DOHH2 (cell line): Measurements from ENCODE around the gene DRAXIN.

ENCODE experiments used
- H3F3A ChIP-seq: fragments of 200-600 bp; sonication (generic), shearing (Covaris generic); 2 replicates; pipeline ENCODE4 v1.6.0; 2016; ENCODE audit warnings: antibody characterized with exemption, mild to moderate bottlenecking; ENCODE audit not compliant: control insufficient read depth, insufficient read depth
- H3K27ac ChIP-seq: fragments of 200-600 bp; sonication (generic); 2 replicates; pipeline ENCODE4 v1.5.1; 2014; ENCODE audit warnings: low read depth, mild to moderate bottlenecking, low read length, moderate library complexity
- H3K27me3 ChIP-seq: fragments of 200-600 bp; sonication (generic); 2 replicates; pipeline ENCODE4 v1.6.1; 2014; ENCODE audit warnings: mild to moderate bottlenecking, low read length, mixed read lengths; ENCODE audit not compliant: control insufficient read depth
- H3K36me3 ChIP-seq: fragments of 200-600 bp; sonication (generic); 2 replicates; pipeline ENCODE4 v1.6.1; 2014; ENCODE audit warnings: mild to moderate bottlenecking, low read length, moderate library complexity, mixed read lengths; ENCODE audit not compliant: control insufficient read depth
- H3K4me1 ChIP-seq: fragments of 200-600 bp; sonication (generic); 2 replicates; pipeline ENCODE4 v1.6.1; 2014; ENCODE audit warnings: mild to moderate bottlenecking, low read length, mixed read lengths; ENCODE audit not compliant: control insufficient read depth
- H3K4me2 ChIP-seq: fragments of 200-600 bp; sonication (generic); 2 replicates; pipeline ENCODE4 v1.6.0; 2014; ENCODE audit warnings: mild to moderate bottlenecking, low read length, moderate library complexity
- H3K4me3 ChIP-seq: fragments of 200-600 bp; sonication (generic); 2 replicates; pipeline ENCODE4 v1.5.1; 2014; ENCODE audit warnings: mild to moderate bottlenecking, low read length, mixed read lengths
- H3K79me2 ChIP-seq: fragments of 200-600 bp; sonication (generic); 2 replicates; pipeline ENCODE4 v1.6.1; 2014; ENCODE audit warnings: mild to moderate bottlenecking, low read length, mixed read lengths; ENCODE audit not compliant: control insufficient read depth
- H3K9me2 ChIP-seq: fragments of 200-600 bp; sonication (generic); replicated peaks from 2 replicates; pipeline ENCODE4 v1.6.1; 2014; ENCODE audit warnings: mild to moderate bottlenecking, low read length, mixed read lengths; ENCODE audit not compliant: control insufficient read depth
- H3K9me3 ChIP-seq: fragments of 200-600 bp; sonication (generic); 2 replicates; pipeline ENCODE4 v1.6.1; 2014; ENCODE audit warnings: antibody characterized with exemption, low read length, mixed read lengths; ENCODE audit not compliant: control insufficient read depth, insufficient read depth
- H4K20me1 ChIP-seq: fragments of 200-600 bp; sonication (generic); 2 replicates; pipeline ENCODE4 v1.6.0; 2014; ENCODE audit warnings: low read depth, mild to moderate bottlenecking, antibody characterized with exemption, low read length, moderate library complexity; ENCODE audit not compliant: control insufficient read depth, insufficient read depth
- CTCF ChIP-seq: fragments of 200-600 bp; sonication (generic); IDR thresholded peaks from one replicate; pipeline ENCODE4 v1.5.1; 2014; ENCODE audit warnings: antibody characterized with exemption, mild to moderate bottlenecking, low read depth, low read length; ENCODE audit not compliant: poor library complexity, severe bottlenecking
- EZH2phosphoT487 ChIP-seq: fragments of 200-600 bp; sonication (generic); IDR thresholded peaks from 2 replicates; pipeline ENCODE4 v1.6.1; 2017; ENCODE audit warnings: borderline replicate concordance, mild to moderate bottlenecking, antibody characterized with exemption, low read length, moderate library complexity, mixed read lengths

Gene DRAXIN

GRCh38 chr1:11647333-11647732 is 44.2 kb upstream of the DRAXIN start:
- Histone ChIP-seq H3F3A (peaks cover 7% of the 10 kb centered on the region), H4K20me1 (no peaks in the 10 kb centered on the region), H3K9me2 (no peaks in the 10 kb centered on the region), H3K4me3 (no peak overlapping the region), H3K9me3 (no peaks in the 10 kb centered on the region), H3K79me2 (no peaks in the 10 kb centered on the region), H3K4me2 (no peak overlapping the region), H3K27ac (no peak overlapping the region), H3K36me3 (no peaks in the 10 kb centered on the region), H3K4me1 (peaks cover 11% of the 10 kb centered on the region), H3K27me3 (peaks cover 11% of the 10 kb centered on the region)
- no peak for TF ChIP-seq EZH2phosphoT487
- no peak for TF ChIP-seq CTCF

- Histone ChIP-seq H4K20me1 (no peaks in the 10 kb centered on the region), H3K27me3 (peaks cover 11% of the 10 kb centered on the region), H3K79me2 (no peaks in the 10 kb centered on the region), H3K9me3 (no peaks in the 10 kb centered on the region), H3K36me3 (no peaks in the 10 kb centered on the region), H3K9me2 (no peaks in the 10 kb centered on the region), H3K4me2 (no peak overlapping the region), H3K27ac (no peak overlapping the region), H3K4me1 (peaks cover 11% of the 10 kb centered on the region), H3K4me3 (no peak overlapping the region), H3F3A (peaks cover 7% of the 10 kb centered on the region)
- no peak for TF ChIP-seq EZH2phosphoT487
- no peak for TF ChIP-seq CTCF
These were observed 43.5 kb upstream of the DRAXIN start for GRCh38 chr1:11648039-11648438.

- Histone ChIP-seq H3K36me3 (no peaks in the 10 kb centered on the region), H3K9me3 (no peaks in the 10 kb centered on the region), H3K4me3 (no peak overlapping the region), H3K9me2 (no peaks in the 10 kb centered on the region), H3K4me2 (peak overlapping the region; percentile 48; the same call in 1 of the 2 replicates), H3K27ac (no peak overlapping the region), H4K20me1 (no peaks in the 10 kb centered on the region), H3F3A (peaks cover 7% of the 10 kb centered on the region), H3K79me2 (no peaks in the 10 kb centered on the region), H3K4me1 (peaks cover 11% of the 10 kb centered on the region), H3K27me3 (peaks cover 13% of the 10 kb centered on the region)
- TF ChIP-seq EZH2phosphoT487 (no peak), CTCF (no peak)
These were observed 42.8 kb upstream of the DRAXIN start for GRCh38 chr1:11648732-11649158.

- TF ChIP-seq CTCF (no peak), EZH2phosphoT487 (no peak)
- Histone ChIP-seq H3K4me3 (no peak overlapping the region), H3K4me2 (peak overlapping the region; percentile 48; the same call in 1 of the 2 replicates), H3K9me2 (no peaks in the 10 kb centered on the region), H3K79me2 (no peaks in the 10 kb centered on the region), H4K20me1 (no peaks in the 10 kb centered on the region), H3K4me1 (peaks cover 15% of the 10 kb centered on the region), H3K27me3 (peaks cover 18% of the 10 kb centered on the region), H3K9me3 (no peaks in the 10 kb centered on the region), H3K36me3 (no peaks in the 10 kb centered on the region), H3K27ac (no peak overlapping the region), H3F3A (peaks cover 7% of the 10 kb centered on the region)
These were observed 42.3 kb upstream of the DRAXIN start for GRCh38 chr1:11649237-11649623.
